SU-DHL-6 (cell line): ENCODE results near the gene LPAR1.

Source experiments
- H2AFZ ChIP-seq: fragments of 200-600 bp; sonication (generic); 2 replicates; pipeline ENCODE4 v1.6.1; 2014; ENCODE audit warnings: low read depth, mild to moderate bottlenecking, moderate library complexity, mixed read lengths, antibody characterized with exemption, low read length; ENCODE audit not compliant: severe bottlenecking
- H3F3A ChIP-seq: fragments of 200-600 bp; shearing (Covaris generic); 2 replicates; pipeline ENCODE4 v1.6.0; 2016; ENCODE audit warnings: antibody characterized with exemption, mild to moderate bottlenecking; ENCODE audit not compliant: insufficient read depth
- H3K27ac ChIP-seq: fragments of 200-600 bp; sonication (generic); 2 replicates; pipeline ENCODE4 v1.5.1; 2016; ENCODE audit warnings: low read depth, mild to moderate bottlenecking, low read length, moderate library complexity, mixed read lengths
- H3K27me3 ChIP-seq: fragments of 200-600 bp; sonication (generic), shearing (Covaris generic); 2 replicates; pipeline ENCODE4 v1.6.0; 2014; ENCODE audit warnings: mild to moderate bottlenecking, low read length
- H3K36me3 ChIP-seq: fragments of 200-600 bp; sonication (generic); 2 replicates; pipeline ENCODE4 v1.6.1; 2014; ENCODE audit warnings: mild to moderate bottlenecking, low read length, mixed read lengths
- H3K4me2 ChIP-seq: fragments of 300-600, 200-600 bp; shearing (Covaris generic), sonication (generic); 2 replicates; pipeline ENCODE4 v1.6.0; 2014; ENCODE audit warnings: low read length, low read depth, mild to moderate bottlenecking; ENCODE audit not compliant: poor library complexity, severe bottlenecking
- H3K4me3 ChIP-seq: fragments of 200-600 bp; sonication (generic); 2 replicates; pipeline ENCODE4 v1.5.1; 2014; ENCODE audit warnings: antibody characterized with exemption, low read length, mild to moderate bottlenecking, mixed read lengths; ENCODE audit not compliant: insufficient read depth, poor library complexity, severe bottlenecking
- H3K79me2 ChIP-seq: fragments of 200-600 bp; sonication (generic); 2 replicates; pipeline ENCODE4 v1.6.1; 2014; ENCODE audit warnings: mild to moderate bottlenecking, low read length, moderate library complexity; ENCODE audit not compliant: insufficient read depth
- H3K9ac ChIP-seq: fragments of 200-600 bp; sonication (generic); 2 replicates; pipeline ENCODE4 v1.7.0; 2014; ENCODE audit warnings: mild to moderate bottlenecking, low read length
- H3K9me2 ChIP-seq: fragments of 200-600 bp; sonication (generic); replicated peaks from 2 replicates; pipeline ENCODE4 v1.6.1; 2014; ENCODE audit warnings: low read length; ENCODE audit not compliant: insufficient read depth
- H3K9me3 ChIP-seq: fragments of 200-600 bp; sonication (generic); 2 replicates; pipeline ENCODE4 v1.6.1; 2014; ENCODE audit warnings: low read length, mixed read lengths; ENCODE audit not compliant: insufficient read depth
- H4K20me1 ChIP-seq: fragments of 200-600 bp; sonication (generic); 2 replicates; pipeline ENCODE4 v1.6.1; 2014; ENCODE audit warnings: low read depth, mild to moderate bottlenecking, antibody characterized with exemption, low read length, moderate library complexity, mixed read lengths
- EZH2phosphoT487 ChIP-seq: fragments of 200-600 bp; sonication (generic), shearing (Covaris generic); conservative IDR thresholded peaks from 2 replicates; pipeline ENCODE4 v1.6.1; 2018; ENCODE audit warnings: mild to moderate bottlenecking, antibody characterized with exemption, low read length, moderate library complexity, mixed read lengths
- TF ChIP-seq, protein P1 (sequence below): fragments of 200-600 bp; sonication (generic); IDR thresholded peaks from one replicate; pipeline ENCODE4 v1.5.1; 2017; ENCODE audit warnings: antibody characterized with exemption, mild to moderate bottlenecking, low read length, moderate library complexity; ENCODE audit not compliant: insufficient read depth, poor library complexity, severe bottlenecking

Gene LPAR1

DNA sequence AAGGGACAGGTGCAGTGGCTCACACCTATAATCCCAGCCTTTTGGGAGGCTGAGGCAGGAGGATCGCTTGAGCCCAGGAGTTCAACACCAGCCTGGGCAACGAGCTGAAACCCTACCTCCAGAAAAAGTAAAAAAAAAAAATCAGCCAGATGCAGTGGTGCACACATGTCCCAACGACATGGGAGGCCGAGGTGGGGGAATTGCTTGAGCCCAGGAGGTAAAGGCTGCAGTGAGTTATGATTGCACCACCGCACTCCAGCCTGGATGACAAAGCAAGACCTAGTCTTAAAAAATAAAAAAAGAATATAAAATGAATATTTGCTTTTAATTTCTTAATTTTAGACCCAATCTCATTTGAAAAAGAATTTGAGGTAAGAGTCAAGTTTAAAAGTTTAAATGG lies 143.5 kb downstream of the LPAR1 start:
- Histone ChIP-seq H3K4me3 (no peak overlapping the region), H2AFZ (no peak overlapping the region), H3K4me2 (no peak overlapping the region), H3K79me2 (no peaks in the 10 kb centered on the region), H3K9ac (no peak overlapping the region), H3K27ac (no peak overlapping the region), H3K27me3 (no peaks in the 10 kb centered on the region), H3K9me2 (no peaks in the 10 kb centered on the region), H3F3A (no peaks in the 10 kb centered on the region), H3K36me3 (no peaks in the 10 kb centered on the region), H4K20me1 (no peaks in the 10 kb centered on the region), H3K9me3 (no peaks in the 10 kb centered on the region)
- TF ChIP-seq EZH2phosphoT487, result no peak
- TF ChIP-seq, protein P1, sequence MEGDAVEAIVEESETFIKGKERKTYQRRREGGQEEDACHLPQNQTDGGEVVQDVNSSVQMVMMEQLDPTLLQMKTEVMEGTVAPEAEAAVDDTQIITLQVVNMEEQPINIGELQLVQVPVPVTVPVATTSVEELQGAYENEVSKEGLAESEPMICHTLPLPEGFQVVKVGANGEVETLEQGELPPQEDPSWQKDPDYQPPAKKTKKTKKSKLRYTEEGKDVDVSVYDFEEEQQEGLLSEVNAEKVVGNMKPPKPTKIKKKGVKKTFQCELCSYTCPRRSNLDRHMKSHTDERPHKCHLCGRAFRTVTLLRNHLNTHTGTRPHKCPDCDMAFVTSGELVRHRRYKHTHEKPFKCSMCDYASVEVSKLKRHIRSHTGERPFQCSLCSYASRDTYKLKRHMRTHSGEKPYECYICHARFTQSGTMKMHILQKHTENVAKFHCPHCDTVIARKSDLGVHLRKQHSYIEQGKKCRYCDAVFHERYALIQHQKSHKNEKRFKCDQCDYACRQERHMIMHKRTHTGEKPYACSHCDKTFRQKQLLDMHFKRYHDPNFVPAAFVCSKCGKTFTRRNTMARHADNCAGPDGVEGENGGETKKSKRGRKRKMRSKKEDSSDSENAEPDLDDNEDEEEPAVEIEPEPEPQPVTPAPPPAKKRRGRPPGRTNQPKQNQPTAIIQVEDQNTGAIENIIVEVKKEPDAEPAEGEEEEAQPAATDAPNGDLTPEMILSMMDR, result no peak

DNA sequence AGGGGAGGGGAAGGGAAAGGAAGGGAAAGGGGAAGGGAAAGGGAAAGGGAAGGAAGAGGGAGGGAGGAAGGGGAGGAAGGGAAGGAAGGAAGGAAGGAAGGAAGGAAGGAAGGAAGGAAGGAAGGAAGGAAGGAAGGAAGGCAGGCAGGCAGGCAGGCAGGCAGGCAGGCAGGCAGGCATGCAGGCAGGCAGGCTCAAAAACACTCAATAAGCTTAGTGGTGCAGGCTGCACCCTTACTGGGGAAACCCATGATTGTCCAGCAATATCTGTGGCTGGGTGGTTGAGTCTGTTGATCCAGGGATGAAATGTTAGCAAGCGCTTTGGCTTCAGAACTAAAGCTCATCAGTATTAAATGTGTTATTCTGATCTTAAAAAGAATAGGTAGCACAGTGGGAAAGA lies 145.6 kb downstream of the LPAR1 start:
- Histone ChIP-seq H4K20me1 (no peaks in the 10 kb centered on the region), H3K4me3 (no peak overlapping the region), H3K27ac (no peak overlapping the region), H3F3A (no peaks in the 10 kb centered on the region), H3K9ac (no peak overlapping the region), H3K36me3 (no peaks in the 10 kb centered on the region), H3K4me2 (no peak overlapping the region), H3K27me3 (no peaks in the 10 kb centered on the region), H3K9me3 (no peaks in the 10 kb centered on the region), H3K9me2 (no peaks in the 10 kb centered on the region), H3K79me2 (no peaks in the 10 kb centered on the region), H2AFZ (no peak overlapping the region)
- TF ChIP-seq, protein P1, result no peak
- TF ChIP-seq EZH2phosphoT487, result no peak

DNA sequence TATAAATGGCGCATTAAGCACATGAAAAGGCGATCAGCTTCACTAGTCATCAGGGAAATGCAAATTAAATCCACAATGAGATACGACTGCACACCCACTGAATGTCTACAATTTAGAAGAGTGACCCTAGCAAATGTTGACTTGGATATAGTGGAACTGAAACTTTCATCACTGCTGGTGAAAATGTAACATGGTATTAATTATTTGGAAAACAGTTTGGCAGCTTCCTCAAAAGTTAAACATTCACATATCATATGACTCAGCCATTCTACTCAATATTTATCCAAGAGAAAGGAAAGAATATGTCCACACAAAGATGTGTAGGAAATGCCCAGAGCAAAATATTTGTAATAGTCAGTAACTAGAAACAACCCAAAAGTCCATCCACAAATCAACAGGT lies 146.5 kb downstream of the LPAR1 start:
- no peak overlapping the region for H3K27ac ChIP-seq
- no peak overlapping the region for H2AFZ ChIP-seq
- H3K9ac ChIP-seq, result no peak overlapping the region
- no peaks in the 10 kb centered on the region for H3K9me2 ChIP-seq
- H3K4me2 ChIP-seq, result no peak overlapping the region
- H3K4me3 ChIP-seq, result no peak overlapping the region
- H3K27me3 ChIP-seq, result no peaks in the 10 kb centered on the region
- H3K9me3 ChIP-seq, result no peaks in the 10 kb centered on the region
- TF ChIP-seq EZH2phosphoT487, result no peak
- TF ChIP-seq, protein P1, result no peak
- H3K36me3 ChIP-seq, result no peaks in the 10 kb centered on the region
- H4K20me1 ChIP-seq, result no peaks in the 10 kb centered on the region
- no peaks in the 10 kb centered on the region for H3K79me2 ChIP-seq
- no peaks in the 10 kb centered on the region for H3F3A ChIP-seq
